Kidney (tissue), 14 donors: ENCODE results near the gene CFAP92. TPM values are rescaled to one million over a fixed set of nuclear protein-coding genes. Genes with fewer than 3 reads are reported as not detected.

Experiments
- DNase-seq, 5 donors: peaks; one replicate each; pipeline ENCODE4 v3.0.0-alpha.2; 2013 to 2020
- FAIRE-seq: peaks from 2 replicates; lab custom pipeline; 2012; peaks lifted over from hg19 to GRCh38; lab: Jason Lieb, UNC
- H3K27ac ChIP-seq, 2 donors: one replicate each; pipeline ENCODE4 v1.7.0; 2013; ENCODE audit warnings: low read depth in 2 of 2, low read length in 2 of 2, inconsistent platforms in 1 of 2
- H3K27me3 ChIP-seq: one replicate; pipeline ENCODE4 v1.7.1; 2013; ENCODE audit warnings: low read length, inconsistent platforms; ENCODE audit not compliant: control insufficient read depth, insufficient read depth
- H3K36me3 ChIP-seq, 3 donors: one replicate each; pipeline versions ENCODE4 v1.7.0 to v1.7.1; 2013; ENCODE audit warnings: low read length in 3 of 3, control low read depth in 1 of 3, inconsistent platforms in 1 of 3; ENCODE audit not compliant: insufficient read depth in 3 of 3, control insufficient read depth in 2 of 3
- H3K4me1 ChIP-seq, 3 donors: one replicate each; pipeline versions ENCODE4 v1.7.0 to v1.7.1; 2013; ENCODE audit warnings: low read length in 3 of 3, inconsistent platforms in 1 of 3, low read depth in 1 of 3; ENCODE audit not compliant: control insufficient read depth in 2 of 3, insufficient read depth in 2 of 3
- H3K4me3 ChIP-seq, 3 donors: one replicate each; pipeline versions ENCODE4 v1.7.0 to v1.8.1; 2013; ENCODE audit warnings: low read length in 3 of 3, control low read depth in 1 of 3, inconsistent platforms in 1 of 3
- H3K9ac ChIP-seq, 3 donors: one replicate each; pipeline versions ENCODE4 v1.7.0 to v1.7.1; 2013; ENCODE audit warnings: low read length in 3 of 3, control low read depth in 1 of 3, inconsistent platforms in 1 of 3
- H3K9me3 ChIP-seq, 3 donors: one replicate each; pipeline versions ENCODE4 v1.7.0 to v1.7.1; 2013; ENCODE audit warnings: low read length in 3 of 3, control low read depth in 1 of 3, inconsistent platforms in 1 of 3; ENCODE audit not compliant: control insufficient read depth in 2 of 3, insufficient read depth in 1 of 3
- CTCF ChIP-seq: IDR thresholded peaks from 3 replicates; pipeline ENCODE4 v1.5.1; 2012; ENCODE audit warnings: mild to moderate bottlenecking, moderate library complexity, borderline replicate concordance; ENCODE audit not compliant: insufficient read depth; ENCODE audit errors: extremely low read depth
- intact Hi-C: fragments of 100-400 bp; cut with DNase I; formaldehyde crosslinking; loops from one replicate; pipeline ENCODE4 v1.11.1; 2022
- polyA plus RNA-seq: library from polyadenylated mRNA; stranded (reverse); fragments of 350-450 nt; fragmentation: Illumina TruSeq; extraction: RNeasy Lipid Tissue Mini Kit (QIAGEN cat#74804); gene quantifications from one replicate; pipeline ENCODE4 v1.2.3, GENCODE V29; 2014; ENCODE audit warnings: low read depth, low replicate concordance; ENCODE audit not compliant: insufficient read depth
- total RNA-seq: library from RNA; stranded (reverse); fragmentation: NEBNext Ultra II Directional; extraction: Animal tissue kit (Norgen Biotek cat#: 25700); gene quantifications from one replicate; pipeline ENCODE4 v1.2.1, GENCODE V29; 2021
- donor health status: control.
- donor health status: control.
- donor health status: control.
- donor health status: control.
- donor health status: control.
- donor health status: DM: yes; HTN: yes; CAD: no.
- donor health status: Normal renal cell carcinoma (clear cell type).

CFAP92 gene
- total and polyA plus RNA-seq, 2 donors from 2014 or later, result 0.56 to 0.60 TPM

- intact Hi-C loops, result no loop called here
- TF ChIP-seq CTCF, result no peak
- Histone ChIP-seq H3K4me3 (peak overlapping the region in 1 of 3 donors; percentile 19), H3K9me3 (no peaks in the 10 kb centered on the region), H3K4me1 (peaks cover 0 to 9% (median 3%) of the 10 kb centered on the region in 3 donors), H3K27ac (no peak overlapping the region), H3K27me3 (no peaks in the 10 kb centered on the region), H3K36me3 (no peaks in the 10 kb centered on the region), H3K9ac (peak overlapping the region in 1 of 3 donors; percentile 24)
- FAIRE-seq (no peak), DNase-seq (peak in 1 of 5 donors; percentile 60)
Observed at GRCh38 chr3:128992926-128993460, 883 bp downstream of the CFAP92 start.

GRCh38 chr3:128991355-128991895, 2.5 kb downstream of the CFAP92 start:
- Histone ChIP-seq H3K9me3 (no peaks in the 10 kb centered on the region), H3K27me3 (no peaks in the 10 kb centered on the region), H3K4me3 (no peak overlapping the region), H3K9ac (no peak overlapping the region), H3K4me1 (peaks cover 0 to 9% (median 3%) of the 10 kb centered on the region in 3 donors), H3K27ac (no peak overlapping the region), H3K36me3 (no peaks in the 10 kb centered on the region)
- intact Hi-C loops, result no loop called here
- no peak for TF ChIP-seq CTCF
- no peak for FAIRE-seq
- DNase-seq, result no peak

GRCh38 chr3:128988286-128988685, 5.6 kb downstream of the CFAP92 start:
- Histone ChIP-seq H3K36me3 (no peaks in the 10 kb centered on the region), H3K4me3 (no peak overlapping the region), H3K4me1 (peaks cover 0 to 3% (median 1%) of the 10 kb centered on the region in 3 donors), H3K27me3 (no peaks in the 10 kb centered on the region), H3K27ac (no peak overlapping the region), H3K9ac (no peak overlapping the region), H3K9me3 (no peaks in the 10 kb centered on the region)
- DNase-seq (no peak), FAIRE-seq (no peak)
- no peak for TF ChIP-seq CTCF
- intact Hi-C loops, result no loop called here
